ENCODE data around the gene MEPCE. TPM values are rescaled to one million over a fixed set of nuclear protein-coding genes. Genes with fewer than 3 reads are reported as not detected.

MEPCE gene
- total and polyA plus RNA-seq, 5 donors from 2014 or later = 10.2 to 73.1 (median 14.5) TPM

- Mint-ChIP-seq H3K9me3 (no peaks in the 10 kb centered on the region), H3K4me3 (no peak overlapping the region), H3K36me3 (peaks cover 9% of the 10 kb centered on the region), H3K4me1 (peaks cover 9 to 24% (median 13%) of the 10 kb centered on the region in 4 donors), H3K27ac (peak overlapping the region in 2 of 3 donors; percentile 8 to 18), H3K27me3 (peaks cover 27% of the 10 kb centered on the region)
- Histone ChIP-seq H3K9me3 (ENCODE audit: control insufficient read depth in 2 of 2, low read length in 2 of 2) (no peaks in the 10 kb centered on the region), H3K4me1 (ENCODE audit: control insufficient read depth, insufficient read depth, low read length, poor library complexity, severe bottlenecking) (peaks cover 12% of the 10 kb centered on the region), H3K27me3 (ENCODE audit: control insufficient read depth, insufficient read depth, low read length) (no peaks in the 10 kb centered on the region), H3K4me3 (ENCODE audit: low read depth, low read length) (no peak overlapping the region), H3K36me3 (ENCODE audit: control insufficient read depth, insufficient read depth, low read length) (no peaks in the 10 kb centered on the region), H3K27ac (ENCODE audit: insufficient read depth, low read length, poor library complexity, severe bottlenecking) (no peak overlapping the region)
- DNase-seq (no peak), ATAC-seq (ENCODE audit: low read depth in 2 of 2) (no peak)
These were observed 29.6 kb upstream of the MEPCE start for GRCh38 chr7:100400041-100400440.

GRCh38 chr7:100400656-100401055 is 29.0 kb upstream of the MEPCE start:
- H3K36me3 Mint-ChIP-seq = peaks cover 9% of the 10 kb centered on the region
- H3K9me3 Mint-ChIP-seq = no peaks in the 10 kb centered on the region
- Histone ChIP-seq H3K27me3 (ENCODE audit: control insufficient read depth, insufficient read depth, low read length) (no peaks in the 10 kb centered on the region), H3K36me3 (ENCODE audit: control insufficient read depth, insufficient read depth, low read length) (no peaks in the 10 kb centered on the region), H3K4me3 (ENCODE audit: low read depth, low read length) (no peak overlapping the region), H3K9me3 (ENCODE audit: control insufficient read depth in 2 of 2, low read length in 2 of 2) (no peaks in the 10 kb centered on the region), H3K27ac (ENCODE audit: insufficient read depth, low read length, poor library complexity, severe bottlenecking) (no peak overlapping the region), H3K4me1 (ENCODE audit: control insufficient read depth, insufficient read depth, low read length, poor library complexity, severe bottlenecking) (peaks cover 12% of the 10 kb centered on the region)
- peak in 2 of 3 donors; percentile 18 to 36 for DNase-seq
- peaks cover 7 to 24% (median 11%) of the 10 kb centered on the region in 4 donors for H3K4me1 Mint-ChIP-seq
- ATAC-seq (ENCODE audit: low read depth in 2 of 2) = no peak
- peak overlapping the region in 1 of 3 donors; percentile 18 for H3K27ac Mint-ChIP-seq
- peaks cover 31% of the 10 kb centered on the region for H3K27me3 Mint-ChIP-seq
- H3K4me3 Mint-ChIP-seq = peak overlapping the region in 1 of 4 donors; percentile 51

- Histone ChIP-seq H3K9me3 (ENCODE audit: control insufficient read depth in 2 of 2, low read length in 2 of 2) (no peaks in the 10 kb centered on the region), H3K27ac (ENCODE audit: insufficient read depth, low read length, poor library complexity, severe bottlenecking) (no peak overlapping the region), H3K4me1 (ENCODE audit: control insufficient read depth, insufficient read depth, low read length, poor library complexity, severe bottlenecking) (peaks cover 5% of the 10 kb centered on the region), H3K27me3 (ENCODE audit: control insufficient read depth, insufficient read depth, low read length) (peaks cover 2% of the 10 kb centered on the region), H3K4me3 (ENCODE audit: low read depth, low read length) (no peak overlapping the region), H3K36me3 (ENCODE audit: control insufficient read depth, insufficient read depth, low read length) (no peaks in the 10 kb centered on the region)
- no peak overlapping the region for H3K27ac Mint-ChIP-seq
- H3K9me3 Mint-ChIP-seq = no peaks in the 10 kb centered on the region
- no peak overlapping the region for H3K4me3 Mint-ChIP-seq
- peaks cover 27% of the 10 kb centered on the region for H3K27me3 Mint-ChIP-seq
- peaks cover 2 to 16% (median 5%) of the 10 kb centered on the region in 4 donors for H3K4me1 Mint-ChIP-seq
- DNase-seq (no peak), ATAC-seq (ENCODE audit: low read depth in 2 of 2) (no peak)
- peaks cover 12% of the 10 kb centered on the region for H3K36me3 Mint-ChIP-seq
These were observed 27.8 kb upstream of the MEPCE start for GRCh38 chr7:100401811-100402210.

GRCh38 chr7:100402241-100402640 is 27.4 kb upstream of the MEPCE start:
- no peaks in the 10 kb centered on the region for H3K36me3 ChIP-seq (ENCODE audit: control insufficient read depth, insufficient read depth, low read length)
- H3K4me3 ChIP-seq (ENCODE audit: low read depth, low read length) = no peak overlapping the region
- no peak overlapping the region for H3K27ac ChIP-seq (ENCODE audit: insufficient read depth, low read length, poor library complexity, severe bottlenecking)
- Mint-ChIP-seq H3K4me1 (peaks cover 0 to 12% (median 1%) of the 10 kb centered on the region in 4 donors), H3K36me3 (peaks cover 14% of the 10 kb centered on the region), H3K27ac (no peak overlapping the region), H3K9me3 (no peaks in the 10 kb centered on the region), H3K4me3 (no peak overlapping the region), H3K27me3 (peaks cover 29% of the 10 kb centered on the region)
- no peaks in the 10 kb centered on the region for H3K9me3 ChIP-seq (ENCODE audit: control insufficient read depth in 2 of 2, low read length in 2 of 2)
- ATAC-seq (ENCODE audit: low read depth in 2 of 2) = no peak
- no peak for DNase-seq
- H3K27me3 ChIP-seq (ENCODE audit: control insufficient read depth, insufficient read depth, low read length) = peaks cover 3% of the 10 kb centered on the region
- peaks cover under 1% of the 10 kb centered on the region for H3K4me1 ChIP-seq (ENCODE audit: control insufficient read depth, insufficient read depth, low read length, poor library complexity, severe bottlenecking)

- no peaks in the 10 kb centered on the region for H3K9me3 Mint-ChIP-seq
- peaks cover 9% of the 10 kb centered on the region for H3K36me3 Mint-ChIP-seq
- Histone ChIP-seq H3K27ac (ENCODE audit: insufficient read depth, low read length, poor library complexity, severe bottlenecking) (no peak overlapping the region), H3K9me3 (ENCODE audit: control insufficient read depth in 2 of 2, low read length in 2 of 2) (no peaks in the 10 kb centered on the region), H3K4me1 (ENCODE audit: control insufficient read depth, insufficient read depth, low read length, poor library complexity, severe bottlenecking) (no peaks in the 10 kb centered on the region), H3K36me3 (ENCODE audit: control insufficient read depth, insufficient read depth, low read length) (no peaks in the 10 kb centered on the region), H3K27me3 (ENCODE audit: control insufficient read depth, insufficient read depth, low read length) (peaks cover 6% of the 10 kb centered on the region), H3K4me3 (ENCODE audit: low read depth, low read length) (no peak overlapping the region)
- DNase-seq = no peak
- H3K27me3 Mint-ChIP-seq = peaks cover 25% of the 10 kb centered on the region
- H3K4me1 Mint-ChIP-seq = peaks cover 0 to 3% (median 0%) of the 10 kb centered on the region in 4 donors
- no peak for ATAC-seq (ENCODE audit: low read depth in 2 of 2)
- H3K27ac Mint-ChIP-seq = no peak overlapping the region
- H3K4me3 Mint-ChIP-seq = no peak overlapping the region
These were observed 22.9 kb upstream of the MEPCE start for GRCh38 chr7:100406767-100407166.

- Mint-ChIP-seq H3K27ac (no peak overlapping the region), H3K4me3 (no peak overlapping the region), H3K36me3 (peaks cover 9% of the 10 kb centered on the region), H3K27me3 (peaks cover 20% of the 10 kb centered on the region), H3K4me1 (peaks cover 0 to 3% (median 0%) of the 10 kb centered on the region in 4 donors), H3K9me3 (peaks cover 0 to 2% (median 0%) of the 10 kb centered on the region in 7 donors)
- H3K4me1 ChIP-seq (ENCODE audit: control insufficient read depth, insufficient read depth, low read length, poor library complexity, severe bottlenecking) = no peaks in the 10 kb centered on the region
- H3K36me3 ChIP-seq (ENCODE audit: control insufficient read depth, insufficient read depth, low read length) = no peaks in the 10 kb centered on the region
- peak; percentile 62 to 87 for ATAC-seq (ENCODE audit: low read depth in 2 of 2)
- no peaks in the 10 kb centered on the region for H3K9me3 ChIP-seq (ENCODE audit: control insufficient read depth in 2 of 2, low read length in 2 of 2)
- H3K4me3 ChIP-seq (ENCODE audit: low read depth, low read length) = no peak overlapping the region
- peaks cover 6% of the 10 kb centered on the region for H3K27me3 ChIP-seq (ENCODE audit: control insufficient read depth, insufficient read depth, low read length)
- DNase-seq = peak; percentile 14 to 81 (median 64)
- no peak overlapping the region for H3K27ac ChIP-seq (ENCODE audit: insufficient read depth, low read length, poor library complexity, severe bottlenecking)
These were observed 22.1 kb upstream of the MEPCE start for GRCh38 chr7:100407285-100408180.

- Mint-ChIP-seq H3K4me1 (peaks cover 0 to 6% (median 1%) of the 10 kb centered on the region in 4 donors), H3K27me3 (peaks cover 14% of the 10 kb centered on the region), H3K36me3 (peaks cover 9% of the 10 kb centered on the region), H3K27ac (no peak overlapping the region), H3K9me3 (peaks cover 0 to 2% (median 0%) of the 10 kb centered on the region in 7 donors), H3K4me3 (no peak overlapping the region)
- Histone ChIP-seq H3K27ac (ENCODE audit: insufficient read depth, low read length, poor library complexity, severe bottlenecking) (no peak overlapping the region), H3K4me3 (ENCODE audit: low read depth, low read length) (no peak overlapping the region), H3K27me3 (ENCODE audit: control insufficient read depth, insufficient read depth, low read length) (peaks cover 6% of the 10 kb centered on the region), H3K9me3 (ENCODE audit: control insufficient read depth in 2 of 2, low read length in 2 of 2) (no peaks in the 10 kb centered on the region), H3K4me1 (ENCODE audit: control insufficient read depth, insufficient read depth, low read length, poor library complexity, severe bottlenecking) (no peaks in the 10 kb centered on the region), H3K36me3 (ENCODE audit: control insufficient read depth, insufficient read depth, low read length) (no peaks in the 10 kb centered on the region)
- ATAC-seq (ENCODE audit: low read depth in 2 of 2) (no peak), DNase-seq (no peak)
These were observed 18.5 kb upstream of the MEPCE start for GRCh38 chr7:100411101-100411500.
